ENCODE measurements around the gene WNT9A.
"Not testable (repeated sequence)": the region's sequence is repeated elsewhere in the genome, so short reads cannot be mapped to it uniquely, and the experiment has no call there.

Gene WNT9A

GRCh38 chr1:227883641-227884301 lies 64.0 kb downstream of the WNT9A start:
- DNase-seq: no peak

DNA sequence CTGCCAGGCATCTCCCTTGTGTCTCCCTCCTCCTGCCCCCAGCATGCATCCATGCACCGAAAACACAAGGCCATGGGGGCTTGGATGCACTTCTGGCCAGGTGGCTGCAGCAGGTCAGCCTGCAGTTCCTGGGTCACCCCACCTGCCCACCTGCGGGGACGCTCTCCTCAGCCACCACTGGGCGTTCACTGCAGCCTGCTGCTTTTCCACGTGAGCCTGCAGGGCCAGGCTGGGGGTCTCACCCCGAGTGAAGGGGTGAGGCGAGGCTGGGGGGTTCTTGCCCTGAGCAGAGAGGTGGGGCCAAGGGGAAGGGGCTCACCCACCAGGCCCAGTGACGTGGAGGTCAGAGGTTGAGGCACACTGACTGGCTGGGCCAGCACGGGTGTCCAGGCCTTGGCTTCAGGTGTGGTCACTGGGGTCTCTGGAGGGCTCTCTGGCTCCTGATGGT lies 64.6 kb downstream of the WNT9A start:
- no peak for DNase-seq

GRCh38 chr1:227880342-227880924 lies 67.3 kb downstream of the WNT9A start:
- DNase-seq: no peak

DNA sequence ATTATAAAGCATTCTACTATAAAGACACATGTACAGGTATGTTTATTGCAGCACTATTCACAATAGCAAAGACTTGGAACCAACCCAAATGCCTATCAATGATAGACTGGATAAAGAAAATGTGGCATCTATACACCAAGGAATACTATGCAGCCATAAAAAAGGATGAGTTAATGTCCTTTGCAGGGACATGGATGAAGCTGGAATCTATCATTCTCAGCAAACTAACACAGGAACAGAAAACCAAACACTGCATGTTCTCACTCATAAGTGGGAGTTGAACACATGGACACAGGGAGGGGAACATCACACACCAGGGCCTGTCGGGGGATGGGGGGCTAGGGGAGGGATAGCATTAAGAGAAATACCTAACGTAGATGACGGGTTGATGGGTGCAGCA lies 69.9 kb downstream of the WNT9A start:
- DNase-seq: not testable (repeated sequence)

GRCh38 chr1:227871892-227872291 lies 75.8 kb downstream of the WNT9A start:
- not testable (repeated sequence) for DNase-seq

- DNase-seq: no peak
Measured at GRCh38 chr1:227870366-227870765, 77.4 kb downstream of the WNT9A start.

DNA sequence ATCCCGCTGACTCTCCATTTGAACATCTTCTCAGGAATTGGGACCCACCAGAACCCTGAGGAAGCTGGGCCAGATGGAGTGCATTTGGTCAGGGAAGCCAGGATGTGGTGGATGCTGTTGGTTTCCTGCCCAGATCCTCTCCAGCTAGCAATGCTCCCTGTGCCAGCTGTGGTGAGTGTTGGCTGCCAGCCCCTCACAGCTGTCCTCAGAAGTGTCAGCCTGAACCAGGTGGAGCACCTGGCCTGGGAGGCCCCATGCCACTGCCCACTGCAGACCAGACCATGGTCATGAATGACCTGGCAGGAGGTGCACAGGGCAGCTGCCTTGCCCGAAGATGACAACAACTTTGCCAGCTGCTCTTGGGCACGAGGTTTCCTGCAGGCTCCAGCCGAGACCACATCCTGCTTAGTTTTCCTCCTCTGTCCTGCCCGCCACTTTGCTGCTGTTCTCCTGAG lies 77.9 kb downstream of the WNT9A start:
- no peak for DNase-seq

- DNase-seq: no peak
Measured at GRCh38 chr1:227869279-227869842, 78.4 kb downstream of the WNT9A start.

All from hematopoietic multipotent progenitor cell treated with erythropoietin and hydrocortisone succinate and interleukin-3 and kit ligand, for 8 days (in vitro differentiated cells).